ENCODE results near the gene KIF26B. TPM values are rescaled to one million over a fixed set of nuclear protein-coding genes. Genes with fewer than 3 reads are reported as not detected.

Gene KIF26B
- total RNA-seq, 2 donors from 2014 or later, result not detected

DNA sequence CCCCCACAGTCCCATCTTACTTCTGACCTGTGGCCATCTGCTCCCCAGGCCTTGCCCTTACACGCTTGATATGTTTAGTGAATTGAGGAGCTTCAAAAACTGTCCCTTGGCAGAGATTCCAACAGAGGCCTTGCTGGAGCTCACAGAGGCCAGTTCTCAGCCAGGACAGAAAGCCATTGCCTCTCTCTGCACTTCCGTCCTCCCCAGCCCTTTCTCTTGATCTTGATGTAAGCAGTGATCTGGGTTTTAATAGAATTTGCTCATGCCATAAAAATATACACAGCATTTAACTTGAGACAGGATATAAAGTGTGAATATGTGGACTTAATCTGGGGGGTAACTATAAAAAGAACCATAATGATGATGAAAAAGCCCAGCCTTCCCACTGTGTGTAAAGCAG, 453.5 kb downstream of the KIF26B start:
- Mint-ChIP-seq H3K9me3 (no peaks in the 10 kb centered on the region), H3K36me3 (ENCODE audit: low read depth) (no peaks in the 10 kb centered on the region), H3K4me1 (no peaks in the 10 kb centered on the region)

DNA sequence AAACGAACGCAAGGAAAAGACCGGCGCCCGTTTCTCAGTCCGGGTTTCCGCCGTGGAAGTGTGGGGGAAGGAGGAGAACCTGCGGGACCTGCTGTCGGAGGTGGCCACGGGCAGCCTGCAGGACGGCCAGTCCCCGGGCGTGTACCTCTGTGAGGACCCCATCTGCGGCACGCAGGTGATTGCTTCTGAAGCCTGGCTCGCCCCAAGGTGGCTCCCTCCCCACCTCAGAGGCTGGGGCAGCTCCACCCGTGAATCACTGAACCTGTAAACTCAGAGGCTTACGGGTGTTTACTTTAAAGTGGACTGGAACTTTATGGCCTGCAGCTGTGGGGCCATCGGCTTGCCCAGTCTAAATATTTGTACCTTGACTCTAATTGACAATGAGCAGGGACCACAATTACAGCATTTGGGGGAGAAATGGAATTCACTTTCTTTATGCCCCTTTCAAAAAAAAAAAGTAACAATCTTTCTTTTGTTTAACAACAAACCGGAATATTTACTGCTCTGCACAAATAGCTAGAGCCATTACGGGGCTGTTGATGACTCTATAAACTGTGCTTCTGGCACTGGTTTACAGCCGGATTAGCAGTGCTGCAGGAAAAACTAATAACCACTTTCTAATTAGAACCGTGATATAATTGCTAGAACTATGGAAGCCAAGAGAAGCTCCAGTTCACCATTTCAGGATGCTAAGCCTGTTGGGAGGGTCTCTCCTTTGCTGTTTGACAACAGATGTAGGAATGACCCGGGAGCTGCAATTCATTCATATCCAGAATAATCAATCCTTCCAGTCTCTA, 454.8 kb downstream of the KIF26B start:
- Mint-ChIP-seq H3K27ac (no peak overlapping the region), H3K4me1 (no peaks in the 10 kb centered on the region), H3K9me3 (no peaks in the 10 kb centered on the region), H3K4me3 (no peak overlapping the region), H3K36me3 (ENCODE audit: low read depth) (no peaks in the 10 kb centered on the region), H3K27me3 (peaks cover 3% of the 10 kb centered on the region)
- no peak for ATAC-seq (replicated peaks)

More for the DNA sequence above, 453.5 kb downstream of the KIF26B start:
- Mint-ChIP-seq H3K27ac (no peak overlapping the region), H3K4me3 (no peak overlapping the region), H3K27me3 (peaks cover 3% of the 10 kb centered on the region)
- no peak for ATAC-seq (replicated peaks)

- no peaks in the 10 kb centered on the region for H3K36me3 Mint-ChIP-seq (ENCODE audit: low read depth)
- H3K4me3 Mint-ChIP-seq, result no peak overlapping the region
- no peak overlapping the region for H3K27ac Mint-ChIP-seq
- H3K27me3 Mint-ChIP-seq, result peaks cover 3% of the 10 kb centered on the region
- no peaks in the 10 kb centered on the region for H3K9me3 Mint-ChIP-seq
- ATAC-seq (replicated peaks), result no peak
- no peaks in the 10 kb centered on the region for H3K4me1 Mint-ChIP-seq
These were observed 456.5 kb downstream of the KIF26B start for GRCh38 chr1:245611251-245611650.

- H3K4me1 Mint-ChIP-seq, result no peaks in the 10 kb centered on the region
- no peaks in the 10 kb centered on the region for H3K36me3 Mint-ChIP-seq (ENCODE audit: low read depth)
- H3K27me3 Mint-ChIP-seq, result peaks cover 11% of the 10 kb centered on the region
- H3K9me3 Mint-ChIP-seq, result no peaks in the 10 kb centered on the region
- H3K27ac Mint-ChIP-seq, result no peak overlapping the region
- no peak for ATAC-seq (replicated peaks)
- H3K4me3 Mint-ChIP-seq, result no peak overlapping the region
These were observed 459.7 kb downstream of the KIF26B start for GRCh38 chr1:245614476-245614875.

DNA sequence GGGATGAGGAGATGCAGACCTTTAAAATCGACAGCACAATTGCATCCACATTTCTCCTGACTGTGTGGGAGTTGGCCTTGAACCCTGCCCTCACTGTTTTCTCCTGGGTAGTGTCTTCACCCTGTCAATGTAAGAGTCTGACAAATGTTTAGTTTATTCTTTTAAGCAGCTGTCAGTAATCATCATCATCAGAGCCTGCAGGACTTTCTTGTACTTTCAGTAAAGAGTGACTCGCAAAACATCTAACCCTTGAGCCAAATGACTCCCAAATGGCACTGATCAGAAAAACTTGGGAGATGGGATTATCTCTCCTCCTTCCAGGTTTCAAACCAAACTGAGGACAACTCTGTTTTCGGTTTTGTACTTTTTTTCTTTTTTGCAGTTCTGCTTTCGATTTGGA, 460.2 kb downstream of the KIF26B start:
- no peak overlapping the region for H3K27ac Mint-ChIP-seq

DNA sequence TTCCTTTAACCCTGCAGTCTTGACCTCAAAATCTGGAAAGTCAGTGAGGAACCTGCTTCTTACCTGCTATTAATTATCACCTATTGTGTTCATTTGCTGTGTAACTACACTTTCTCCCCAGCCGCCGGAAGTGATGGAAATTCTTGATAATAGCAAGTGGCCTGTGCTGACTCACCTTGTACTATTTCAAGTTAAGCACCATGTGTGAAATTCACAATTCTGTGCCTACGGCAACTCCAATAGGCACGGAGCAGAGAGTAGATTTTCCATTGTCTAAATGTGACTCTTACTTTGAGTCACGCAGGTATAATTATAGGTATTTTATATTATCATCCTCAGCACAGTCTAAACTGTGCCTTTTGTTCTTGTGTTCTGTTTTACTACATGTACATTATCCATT, 466.8 kb downstream of the KIF26B start:
- no peak overlapping the region for H3K4me3 Mint-ChIP-seq
- no peaks in the 10 kb centered on the region for H3K36me3 Mint-ChIP-seq (ENCODE audit: low read depth)
- ATAC-seq (replicated peaks), result no peak
- H3K4me1 Mint-ChIP-seq, result no peaks in the 10 kb centered on the region
- H3K27ac Mint-ChIP-seq, result no peak overlapping the region
- peaks cover 3% of the 10 kb centered on the region for H3K9me3 Mint-ChIP-seq
- peaks cover 14% of the 10 kb centered on the region for H3K27me3 Mint-ChIP-seq

More for the DNA sequence above, 460.2 kb downstream of the KIF26B start:
- Mint-ChIP-seq H3K27me3 (peaks cover 11% of the 10 kb centered on the region), H3K4me3 (no peak overlapping the region), H3K36me3 (ENCODE audit: low read depth) (no peaks in the 10 kb centered on the region), H3K4me1 (no peaks in the 10 kb centered on the region), H3K9me3 (no peaks in the 10 kb centered on the region)
- ATAC-seq (replicated peaks), result no peak

GRCh38 chr1:245622332-245623014, 467.7 kb downstream of the KIF26B start:
- no peaks in the 10 kb centered on the region for H3K36me3 Mint-ChIP-seq (ENCODE audit: low read depth)
- H3K4me3 Mint-ChIP-seq, result no peak overlapping the region
- no peak overlapping the region for H3K27ac Mint-ChIP-seq
- H3K9me3 Mint-ChIP-seq, result peaks cover 8% of the 10 kb centered on the region
- ATAC-seq (replicated peaks), result no peak
- peaks cover 20% of the 10 kb centered on the region for H3K27me3 Mint-ChIP-seq
- H3K4me1 Mint-ChIP-seq, result no peaks in the 10 kb centered on the region

GRCh38 chr1:245641384-245641783, 486.6 kb downstream of the KIF26B start:
- H3K27ac Mint-ChIP-seq, result no peak overlapping the region
- ATAC-seq (replicated peaks), result no peak
- peaks cover 23% of the 10 kb centered on the region for H3K9me3 Mint-ChIP-seq
- peaks cover 32% of the 10 kb centered on the region for H3K27me3 Mint-ChIP-seq
- H3K4me1 Mint-ChIP-seq, result no peaks in the 10 kb centered on the region
- H3K36me3 Mint-ChIP-seq (ENCODE audit: low read depth), result no peaks in the 10 kb centered on the region
- H3K4me3 Mint-ChIP-seq, result no peak overlapping the region

DNA sequence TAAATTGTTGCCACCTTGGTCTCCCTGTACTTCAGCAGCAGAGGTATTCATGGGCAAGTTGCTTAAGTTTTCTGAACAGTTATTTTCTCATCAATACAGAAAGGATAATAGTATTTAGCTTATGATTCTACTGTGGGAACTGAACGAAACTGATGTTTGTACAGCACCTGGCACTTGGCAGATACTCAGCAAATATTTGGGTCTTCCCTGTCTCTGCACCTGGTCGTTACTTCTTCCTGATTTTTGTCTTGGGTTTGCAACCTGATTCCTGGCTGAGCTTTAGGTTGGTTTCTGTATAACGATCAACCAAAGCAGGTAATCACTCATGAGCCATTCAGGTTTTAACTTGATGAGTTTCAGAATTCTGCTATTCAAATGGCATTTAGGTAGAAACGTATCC, 490.6 kb downstream of the KIF26B start:
- no peak overlapping the region for H3K27ac Mint-ChIP-seq
- H3K4me1 Mint-ChIP-seq, result no peaks in the 10 kb centered on the region
- no peak for ATAC-seq (replicated peaks)
- H3K4me3 Mint-ChIP-seq, result no peak overlapping the region
- peaks cover 38% of the 10 kb centered on the region for H3K27me3 Mint-ChIP-seq
- H3K36me3 Mint-ChIP-seq (ENCODE audit: low read depth), result no peaks in the 10 kb centered on the region
- peaks cover 17% of the 10 kb centered on the region for H3K9me3 Mint-ChIP-seq

GRCh38 chr1:245645894-245646293, 491.1 kb downstream of the KIF26B start:
- Mint-ChIP-seq H3K27me3 (peaks cover 38% of the 10 kb centered on the region), H3K4me1 (no peaks in the 10 kb centered on the region), H3K27ac (no peak overlapping the region), H3K4me3 (no peak overlapping the region), H3K36me3 (ENCODE audit: low read depth) (no peaks in the 10 kb centered on the region), H3K9me3 (peaks cover 17% of the 10 kb centered on the region)
- no peak for ATAC-seq (replicated peaks)

- Mint-ChIP-seq H3K4me3 (no peak overlapping the region), H3K4me1 (no peaks in the 10 kb centered on the region), H3K9me3 (peaks cover under 1% of the 10 kb centered on the region), H3K27ac (no peak overlapping the region), H3K36me3 (ENCODE audit: low read depth) (no peaks in the 10 kb centered on the region), H3K27me3 (peaks cover 36% of the 10 kb centered on the region)
- peak; percentile 44 for ATAC-seq (replicated peaks)
These were observed 494.2 kb downstream of the KIF26B start for GRCh38 chr1:245648749-245649522.

DNA sequence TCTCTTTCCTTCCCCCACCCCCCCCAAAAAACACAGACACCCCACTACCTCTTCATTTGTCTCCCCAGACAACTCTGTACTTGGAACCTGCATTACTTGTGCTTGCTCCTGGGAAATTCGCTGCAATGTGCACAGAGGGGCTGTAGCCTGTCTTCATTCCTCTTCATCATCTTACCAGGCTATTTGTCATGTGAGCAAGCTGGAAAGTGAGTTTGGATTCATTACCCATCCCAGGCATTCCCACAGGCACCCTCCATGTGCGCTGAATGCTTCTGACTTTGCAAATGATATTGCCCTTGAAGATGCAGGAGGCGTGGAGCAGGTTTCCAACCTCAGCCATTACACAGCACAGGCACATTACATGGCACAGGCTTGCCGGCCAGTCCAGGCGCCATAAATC, 494.9 kb downstream of the KIF26B start:
- no peak overlapping the region for H3K27ac Mint-ChIP-seq
- H3K4me3 Mint-ChIP-seq, result no peak overlapping the region
- no peaks in the 10 kb centered on the region for H3K4me1 Mint-ChIP-seq
- no peak for ATAC-seq (replicated peaks)
- peaks cover 36% of the 10 kb centered on the region for H3K27me3 Mint-ChIP-seq
- H3K36me3 Mint-ChIP-seq (ENCODE audit: low read depth), result no peaks in the 10 kb centered on the region
- H3K9me3 Mint-ChIP-seq, result no peaks in the 10 kb centered on the region

GRCh38 chr1:245650441-245650960, 495.7 kb downstream of the KIF26B start:
- Mint-ChIP-seq H3K27me3 (peaks cover 33% of the 10 kb centered on the region), H3K4me3 (no peak overlapping the region), H3K4me1 (no peaks in the 10 kb centered on the region), H3K27ac (no peak overlapping the region), H3K9me3 (no peaks in the 10 kb centered on the region), H3K36me3 (ENCODE audit: low read depth) (no peaks in the 10 kb centered on the region)
- no peak for ATAC-seq (replicated peaks)

DNA sequence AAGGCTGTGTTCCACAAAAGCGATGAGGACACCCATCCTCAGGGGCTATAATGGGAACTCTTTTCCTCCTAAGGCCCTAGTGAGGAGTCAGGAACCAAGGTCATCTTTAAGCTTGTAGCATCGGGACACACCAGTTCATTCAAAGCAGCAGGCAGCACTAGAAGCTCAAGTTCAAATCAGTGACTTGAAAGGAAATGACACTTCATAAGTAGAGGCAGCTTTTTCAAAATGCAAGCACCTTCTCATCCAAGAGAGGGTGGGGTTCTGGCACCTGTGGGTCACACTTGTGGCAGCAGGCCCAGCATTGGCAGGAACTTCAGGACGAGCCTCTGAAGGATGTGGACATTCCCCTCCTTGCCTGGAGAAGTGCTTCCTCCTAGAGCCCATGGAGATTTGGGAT, 496.3 kb downstream of the KIF26B start:
- Mint-ChIP-seq H3K36me3 (ENCODE audit: low read depth) (no peaks in the 10 kb centered on the region), H3K27ac (no peak overlapping the region), H3K4me3 (no peak overlapping the region), H3K9me3 (no peaks in the 10 kb centered on the region), H3K4me1 (no peaks in the 10 kb centered on the region), H3K27me3 (peaks cover 28% of the 10 kb centered on the region)
- ATAC-seq (replicated peaks), result no peak

All from activated T-helper 17 cell treated with anti-CD3 and anti-CD28 coated beads, Interleukin-2, amount 50 U/mL, for 72 hours (primary cell).